HG03469 (cell line): ENCODE measurements around the gene DLGAP1.

Experiments used
- ATAC-seq: cut with Tn5 transposase; IDR thresholded peaks from one replicate; pipeline ENCODE4 v1.9.1; 2021; ENCODE audit warnings: mild to moderate bottlenecking, moderate library complexity, moderate number of reproducible peaks; ENCODE audit not compliant: unreplicated experiment

The DLGAP1 gene

DNA sequence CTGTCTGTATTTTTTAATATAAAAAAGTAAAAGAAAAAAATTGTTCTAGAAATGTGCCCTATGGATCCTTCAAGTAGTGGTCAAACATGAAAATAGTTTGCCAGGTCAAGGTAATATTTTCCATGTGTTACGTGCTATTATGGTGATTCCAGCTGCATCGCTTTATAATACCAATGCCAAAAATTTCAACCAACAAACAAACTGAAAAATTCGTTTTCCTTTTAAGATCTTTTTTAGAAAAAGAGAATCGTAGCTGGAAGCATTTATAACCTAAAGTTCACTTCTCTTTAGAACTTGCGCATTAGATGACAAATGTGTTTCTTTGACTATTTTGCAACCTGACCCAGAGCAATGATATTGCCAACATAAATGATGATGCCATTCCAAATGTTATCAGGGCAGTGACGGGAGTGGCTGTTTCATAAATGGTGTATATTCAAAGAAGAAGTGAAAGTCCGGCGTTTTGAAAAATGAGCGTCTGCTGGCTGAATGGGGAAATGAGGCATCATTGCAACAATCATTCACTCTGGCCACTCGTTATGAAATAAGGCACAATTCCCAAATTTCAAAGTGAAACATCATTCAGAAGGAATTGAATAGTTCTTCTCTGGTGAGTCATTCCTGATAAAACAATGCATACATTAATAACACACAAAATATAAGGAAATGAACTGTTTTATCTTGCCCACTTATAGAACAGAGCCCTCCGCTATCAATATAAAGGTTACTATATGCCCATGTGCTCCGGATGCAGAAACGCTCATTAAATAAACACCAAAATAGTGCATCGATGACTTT is 707.7 kb downstream of the DLGAP1 start:
- no peak for ATAC-seq

DNA sequence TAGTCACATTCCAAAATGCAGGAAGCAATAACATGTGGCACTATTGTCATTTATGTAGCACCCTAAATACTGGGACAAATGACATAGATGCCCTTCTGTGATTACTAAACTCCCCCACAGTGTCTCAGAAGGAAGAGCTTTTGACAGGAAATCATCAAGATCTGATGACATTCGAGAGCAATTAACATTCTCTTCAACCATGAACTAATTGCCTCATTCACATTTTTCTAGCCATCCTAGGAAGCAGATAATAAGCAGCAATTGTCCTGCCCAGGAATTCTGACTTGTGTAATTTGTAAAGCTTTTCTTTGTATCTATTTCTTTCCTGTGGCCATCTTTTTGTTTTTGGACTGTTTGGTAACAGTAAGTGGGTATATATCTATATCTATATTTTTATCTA is 712.6 kb downstream of the DLGAP1 start:
- ATAC-seq: no peak

DNA sequence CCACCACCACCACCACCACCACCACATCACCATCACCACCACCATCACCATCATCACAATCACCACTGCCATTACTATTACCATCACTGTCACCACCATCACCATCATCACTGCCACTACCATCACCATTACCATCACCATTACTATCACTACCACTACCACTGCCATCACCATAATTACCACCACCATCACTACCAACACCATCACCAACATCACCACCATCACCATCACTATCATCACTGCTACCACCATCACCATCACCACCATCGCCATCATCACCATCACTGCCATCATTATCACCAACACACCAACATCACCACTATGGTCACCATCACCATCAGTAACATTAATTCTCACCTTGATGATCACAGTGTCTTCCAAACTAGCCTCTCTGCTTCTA is 713.8 kb downstream of the DLGAP1 start:
- ATAC-seq: no peak

DNA sequence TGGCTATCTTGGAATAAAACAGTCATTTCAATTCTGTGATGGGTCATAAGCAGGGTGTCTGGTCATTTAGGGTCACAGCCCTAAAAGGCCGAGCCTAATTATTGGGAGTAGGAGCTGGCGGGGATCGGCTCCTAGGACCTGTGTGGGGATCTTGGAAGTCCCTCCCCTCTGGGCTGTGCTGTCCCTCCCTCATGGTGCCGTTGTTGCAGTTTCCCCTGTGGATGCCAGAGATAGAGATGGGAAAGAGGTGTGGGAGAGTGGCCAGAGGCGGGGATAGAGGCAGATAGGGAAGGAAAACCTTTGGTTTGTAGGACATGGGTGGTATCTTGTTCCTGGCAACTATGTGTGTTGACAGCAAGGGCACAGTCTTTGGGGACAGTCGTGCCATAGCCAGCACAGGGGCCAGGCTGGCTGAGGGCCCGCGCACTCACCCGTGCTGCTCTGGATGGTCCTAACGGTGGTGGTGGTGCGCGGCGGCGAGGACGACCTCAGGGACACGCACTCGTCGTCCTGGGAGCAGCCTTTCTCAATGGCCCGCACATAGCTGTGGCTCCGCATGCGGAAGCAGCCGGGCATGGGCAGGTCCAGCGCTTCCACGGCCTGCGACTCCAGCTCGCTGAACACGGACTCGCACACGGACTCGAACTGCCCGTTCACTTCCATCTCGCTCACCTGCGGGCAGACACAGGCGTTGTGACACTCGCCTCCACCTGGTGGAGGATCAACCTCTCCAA is 726.2 kb downstream of the DLGAP1 start:
- ATAC-seq: no peak

DNA sequence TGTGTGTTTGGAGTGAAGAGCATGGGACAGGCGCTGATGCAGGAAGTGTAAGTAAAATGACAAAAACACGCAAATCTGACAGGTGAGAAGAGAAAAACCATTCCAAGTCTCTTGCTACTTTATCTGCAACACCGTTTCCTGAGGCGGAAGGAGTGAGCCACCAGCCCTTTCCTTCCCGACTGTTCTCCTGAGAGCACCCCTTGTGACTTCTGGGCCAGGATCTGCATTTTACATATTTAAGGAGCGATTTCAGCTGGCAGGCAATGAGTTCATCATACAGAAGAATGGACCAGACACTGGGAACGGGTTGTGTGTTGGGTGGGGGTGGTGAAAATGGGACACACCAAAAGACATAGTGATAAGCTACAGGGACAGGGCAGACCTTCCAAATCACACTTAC is 727.8 kb downstream of the DLGAP1 start:
- ATAC-seq: no peak

DNA sequence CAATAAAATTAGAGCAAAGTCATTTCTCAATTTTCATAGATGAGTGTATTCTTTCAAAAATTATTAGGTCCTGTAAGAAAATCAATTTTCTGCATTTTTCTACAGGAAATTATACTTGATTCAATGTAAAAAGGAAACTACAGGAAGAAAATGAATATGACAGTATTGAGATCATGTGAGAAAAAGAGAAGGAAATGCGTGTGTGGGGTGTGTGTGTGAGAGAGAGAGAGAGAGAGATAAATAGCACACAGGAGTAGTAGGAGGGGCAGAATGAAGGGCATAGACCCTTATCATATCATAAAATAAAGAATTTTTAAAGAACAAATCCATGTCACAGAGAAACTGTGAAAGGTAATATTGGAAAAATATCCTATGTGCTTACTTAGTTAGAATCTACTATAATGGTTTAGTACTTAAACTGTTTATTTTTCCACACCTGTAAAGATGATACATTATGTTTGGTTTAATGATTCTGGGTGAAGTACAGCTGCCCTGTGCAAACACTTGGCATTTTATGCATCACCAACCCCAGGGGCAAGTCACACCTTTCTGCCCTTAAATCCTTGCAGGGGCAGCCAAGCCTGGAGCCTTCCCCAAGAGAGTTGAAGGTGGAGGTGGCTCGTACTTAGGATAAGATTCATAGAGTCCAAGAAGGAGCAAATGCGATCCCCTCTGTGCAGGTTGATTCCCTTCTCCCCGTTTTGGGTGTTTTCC is 728.7 kb downstream of the DLGAP1 start:
- ATAC-seq: no peak

DNA sequence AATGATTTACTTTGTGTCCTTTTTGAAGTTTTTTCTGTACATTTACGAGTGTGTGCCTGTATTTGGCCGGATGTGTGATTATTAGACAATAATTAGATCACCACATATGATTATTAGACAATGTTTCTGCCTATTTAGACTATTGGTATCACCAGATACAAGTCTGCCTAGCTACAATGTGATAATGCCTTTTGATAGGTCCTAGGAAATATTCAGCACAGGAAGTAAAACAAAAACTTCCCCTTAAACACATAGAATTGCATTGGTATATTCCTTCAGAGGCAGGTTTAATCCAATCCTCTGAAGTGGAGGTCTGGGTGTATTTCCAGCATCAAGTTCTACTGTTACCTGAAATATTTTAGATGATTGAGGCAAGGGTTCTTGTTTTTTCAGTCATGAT is 730.0 kb downstream of the DLGAP1 start:
- no peak for ATAC-seq

DNA sequence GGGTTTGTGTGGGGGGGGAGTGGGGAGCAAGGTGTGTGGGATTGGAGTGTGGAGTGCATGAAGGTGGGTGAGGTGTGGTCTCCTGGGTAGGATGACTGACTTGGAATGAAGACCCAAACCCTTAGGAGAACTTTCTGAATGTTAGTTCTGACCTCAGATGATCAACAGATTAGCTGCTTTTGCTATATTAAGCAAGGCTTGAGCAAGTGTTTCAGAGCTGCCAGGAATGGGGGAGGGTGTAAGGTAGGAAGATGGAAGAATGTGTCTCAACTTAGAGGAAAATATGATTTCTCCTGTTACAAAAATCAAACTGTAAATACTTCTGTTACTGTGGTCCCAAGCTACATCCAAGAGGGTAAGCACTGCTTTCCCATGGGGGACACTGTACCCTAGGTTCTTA is 731.6 kb downstream of the DLGAP1 start:
- ATAC-seq: no peak

DNA sequence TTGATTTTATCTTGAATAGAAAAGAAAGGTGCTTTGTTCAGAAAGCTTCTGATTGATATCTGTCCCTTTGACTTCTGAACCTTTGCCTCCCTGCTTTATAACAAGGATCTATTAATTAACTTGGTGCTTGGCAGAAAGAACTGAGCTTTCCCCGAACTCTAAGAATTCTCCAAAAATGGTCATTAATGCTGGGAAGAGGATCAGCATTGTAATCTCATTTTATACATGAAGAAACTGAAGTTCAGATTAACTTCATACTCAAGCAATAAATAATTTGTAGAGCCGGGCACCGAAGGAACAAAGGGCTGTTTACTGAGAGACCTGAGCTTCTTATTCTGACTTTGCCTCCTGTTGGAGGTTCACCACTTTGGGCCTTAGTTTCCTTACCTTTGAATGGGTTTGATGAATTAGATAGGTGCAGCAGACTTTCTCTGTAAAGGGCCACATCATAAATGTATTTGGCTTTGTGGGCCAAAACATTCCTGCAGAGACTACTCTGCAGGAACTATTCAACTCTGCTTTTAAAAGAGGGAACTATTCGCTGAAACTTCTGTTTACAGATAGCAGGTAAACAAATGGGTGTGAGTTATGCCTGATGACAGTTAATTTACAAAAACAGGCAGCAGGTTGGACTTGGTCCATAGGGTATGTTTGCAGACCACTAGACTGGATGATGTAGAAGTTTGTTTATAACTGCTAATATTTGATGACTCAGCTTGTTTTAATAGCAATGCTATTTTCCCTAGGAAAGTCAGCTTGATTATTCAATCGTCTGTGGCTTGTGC is 732.3 kb downstream of the DLGAP1 start:
- no peak for ATAC-seq

DNA sequence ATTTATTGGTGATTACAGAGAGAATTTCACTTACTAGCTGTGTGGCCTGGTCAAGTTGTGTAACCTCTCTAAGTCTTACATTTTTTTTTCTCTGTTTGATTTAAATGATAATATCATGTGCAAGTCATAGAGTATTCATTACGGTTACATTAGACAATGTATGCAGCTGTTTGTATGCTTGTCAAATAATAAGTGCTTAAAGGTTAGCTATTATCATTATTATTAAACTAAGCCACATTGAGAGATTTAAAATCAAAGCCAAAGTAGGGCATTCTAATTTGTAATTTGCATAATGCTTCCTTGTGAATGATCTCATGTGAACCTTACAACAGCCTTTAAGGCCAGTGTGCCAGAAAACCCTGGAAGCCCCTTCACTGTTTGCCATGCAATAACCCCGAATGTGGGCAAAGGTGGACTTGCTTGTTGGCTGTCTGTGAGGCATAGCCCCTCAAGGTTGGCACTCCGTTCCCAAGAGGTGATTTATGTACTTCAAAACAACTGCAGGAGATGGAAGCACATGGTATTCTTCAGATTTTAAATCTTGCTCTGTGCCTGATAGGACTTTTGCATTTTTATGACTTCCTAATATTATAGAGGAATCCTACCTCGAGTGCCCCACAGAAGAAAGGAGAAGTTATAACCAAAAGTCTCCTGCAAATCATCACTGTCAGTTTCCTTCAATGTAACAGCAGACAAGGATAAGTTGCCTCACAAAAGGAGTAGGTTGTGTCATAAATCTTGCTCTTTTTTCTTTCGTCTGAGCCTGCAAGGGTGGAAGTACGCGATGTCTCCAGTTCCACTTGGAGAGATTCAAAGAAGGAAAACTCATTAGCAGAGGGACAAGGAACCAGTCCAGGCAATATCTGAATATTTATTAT is 733.1 kb downstream of the DLGAP1 start:
- ATAC-seq: no peak

DNA sequence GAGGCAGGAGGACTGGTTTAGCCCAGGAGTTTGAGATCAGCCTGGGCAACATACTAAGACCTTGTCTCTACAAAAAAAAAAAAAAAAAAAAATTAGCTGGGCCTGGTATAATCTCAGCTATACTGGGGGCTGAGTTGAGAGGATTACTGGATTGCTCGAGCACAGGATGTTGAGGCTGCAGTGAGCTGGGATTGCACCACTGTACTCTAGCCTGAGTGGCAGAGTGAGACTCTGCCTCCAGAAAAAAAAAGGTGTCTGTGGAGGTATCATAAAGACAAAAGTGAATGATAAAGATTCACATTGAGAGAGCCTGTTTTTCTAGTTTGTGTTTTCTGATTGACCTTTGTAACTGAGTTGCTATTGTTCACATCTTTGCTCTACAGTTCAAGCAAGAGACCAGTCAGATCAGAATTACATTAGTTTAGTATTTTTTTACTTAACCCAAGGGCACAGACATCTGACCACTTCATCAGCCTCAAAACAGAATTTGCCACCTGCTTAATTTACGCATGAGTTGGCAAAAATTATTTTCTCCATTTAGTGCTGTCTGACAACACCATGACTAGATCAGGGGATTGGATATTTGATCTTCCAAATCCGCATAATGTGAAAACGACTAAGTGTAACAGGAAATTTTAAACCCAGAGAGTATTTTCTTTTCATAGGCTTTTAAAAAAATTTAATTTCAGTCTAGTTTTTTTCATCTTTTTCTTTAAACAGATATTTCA is 734.1 kb downstream of the DLGAP1 start:
- no peak for ATAC-seq

DNA sequence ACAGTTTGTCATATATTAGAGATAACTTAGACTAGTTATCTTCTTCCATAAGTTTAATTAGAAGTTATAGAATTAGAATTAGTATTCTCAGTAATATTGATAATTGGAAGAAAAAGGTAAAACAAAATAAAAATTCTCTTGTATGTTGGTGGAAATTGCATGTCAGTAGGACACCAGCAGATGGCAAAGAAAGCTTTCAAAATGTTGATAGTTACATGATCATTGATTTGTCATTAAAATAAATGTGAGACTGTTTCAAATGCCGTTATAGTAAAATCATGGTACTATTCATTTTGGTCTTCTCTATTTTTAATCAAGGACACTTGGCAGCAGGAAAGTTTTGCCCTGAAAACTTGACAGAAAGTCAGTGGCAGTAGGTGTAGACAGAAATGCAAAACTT is 734.9 kb downstream of the DLGAP1 start:
- ATAC-seq: no peak

DNA sequence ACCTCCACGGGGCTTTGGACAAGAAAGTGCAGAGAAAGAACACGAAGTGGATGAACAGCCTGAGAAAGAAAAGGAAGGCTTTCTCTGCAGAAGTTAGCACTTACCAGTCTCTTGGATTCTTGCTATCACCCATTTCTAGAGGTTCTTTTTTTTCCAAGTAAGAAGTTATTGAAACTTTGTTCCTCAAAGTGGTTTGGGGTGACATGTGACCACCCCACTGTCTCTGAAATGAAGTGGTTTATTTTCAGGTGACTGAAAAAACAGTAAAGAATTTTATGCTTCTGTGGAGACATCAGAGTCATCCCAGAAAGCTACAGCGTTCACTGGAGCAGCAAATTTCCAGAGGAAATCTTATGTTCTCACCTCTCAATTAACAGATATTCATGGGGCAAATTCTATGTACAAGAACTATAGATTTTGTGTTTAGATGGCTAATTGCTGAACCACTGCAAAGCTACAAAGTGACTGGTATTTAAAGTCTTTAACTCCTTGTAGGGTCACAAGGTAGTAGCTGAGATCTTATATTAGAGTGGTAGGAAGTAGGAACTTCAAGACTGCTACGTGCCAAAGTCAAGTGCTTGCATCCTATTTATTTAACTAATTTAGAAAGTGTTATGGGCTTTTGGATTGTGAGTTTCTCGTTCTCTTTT is 737.6 kb downstream of the DLGAP1 start:
- no peak for ATAC-seq

DNA sequence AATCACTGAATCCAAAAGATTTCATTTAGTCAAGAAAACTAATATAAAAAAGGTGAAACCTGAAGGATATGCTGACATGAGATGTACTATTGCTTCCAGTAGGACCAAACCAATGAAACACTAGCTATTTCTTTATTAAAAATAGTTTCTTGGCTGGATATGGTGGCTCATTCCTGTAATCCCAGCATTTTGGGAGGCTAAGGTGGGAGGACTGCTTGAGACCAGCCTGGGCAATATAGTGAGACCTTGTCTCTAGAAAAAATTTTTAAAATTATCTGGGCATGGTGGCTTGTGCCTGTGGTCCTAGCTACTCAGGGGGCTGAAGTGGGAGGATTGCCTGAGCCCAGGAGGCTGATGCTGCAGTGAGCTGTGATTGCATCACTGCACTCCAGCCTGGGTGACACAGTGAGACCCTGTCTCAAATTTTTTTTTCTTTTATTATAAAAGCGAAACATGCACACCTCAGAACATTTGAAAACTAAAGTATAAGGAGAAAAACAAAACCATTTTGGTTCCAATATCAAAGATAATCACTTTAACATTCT is 738.9 kb downstream of the DLGAP1 start:
- no peak for ATAC-seq

DNA sequence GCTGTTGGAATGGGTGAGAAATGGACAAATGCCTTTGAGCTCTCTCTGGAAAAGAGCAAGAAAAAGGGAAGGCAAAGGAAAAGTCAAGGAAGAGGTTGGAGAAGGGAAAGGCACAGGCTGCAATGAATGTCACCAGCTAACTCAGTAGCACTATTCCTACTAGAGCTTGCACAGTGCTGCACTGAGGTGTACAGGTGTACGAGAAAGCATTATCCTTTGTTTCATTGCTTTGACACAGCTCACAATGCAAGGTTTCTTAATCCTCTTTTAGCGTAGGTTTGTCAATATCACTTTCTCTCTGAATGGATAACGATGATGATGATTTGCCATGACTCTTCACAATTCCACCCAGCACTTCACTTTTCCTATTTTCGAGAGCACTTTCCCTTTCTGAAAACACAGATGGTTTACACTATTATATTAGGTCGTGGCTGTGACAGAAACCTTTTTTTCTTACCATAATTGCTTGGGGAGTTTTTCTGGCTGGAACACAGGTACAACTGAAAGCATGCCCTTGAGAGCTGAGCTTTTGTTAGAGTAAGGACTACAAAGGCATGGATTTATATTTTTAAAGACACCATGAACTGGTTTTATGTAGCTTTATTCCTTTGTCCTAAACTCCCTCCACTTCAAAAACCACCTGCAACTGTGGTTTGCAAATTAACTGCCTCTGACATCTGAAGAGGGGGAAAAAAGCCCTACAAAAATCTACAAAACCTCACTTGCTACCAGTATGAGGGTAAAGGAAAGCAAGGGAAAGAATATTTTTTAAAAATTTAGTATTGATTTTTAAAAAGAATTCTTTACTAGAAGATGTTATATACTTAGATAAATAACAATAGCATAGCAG is 739.7 kb downstream of the DLGAP1 start:
- ATAC-seq: no peak

DNA sequence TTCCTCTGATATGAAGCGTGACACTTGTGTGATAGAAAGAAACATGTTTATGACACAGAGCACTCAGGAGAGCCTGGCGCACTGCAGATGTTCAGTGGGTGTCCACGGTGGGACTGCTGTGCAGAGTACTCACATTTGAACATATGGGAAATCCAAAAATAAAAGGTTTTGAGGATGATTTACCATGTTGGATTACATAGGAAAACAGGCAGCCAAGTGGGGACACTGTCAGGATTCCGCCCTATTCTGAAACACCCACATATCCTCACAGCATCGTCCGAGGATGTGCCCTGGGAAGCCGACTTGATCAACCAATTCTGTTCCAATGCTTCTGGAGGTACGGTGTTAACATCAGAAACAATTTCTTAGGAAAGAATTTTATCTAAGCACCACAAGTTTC is 741.4 kb downstream of the DLGAP1 start:
- ATAC-seq: no peak

DNA sequence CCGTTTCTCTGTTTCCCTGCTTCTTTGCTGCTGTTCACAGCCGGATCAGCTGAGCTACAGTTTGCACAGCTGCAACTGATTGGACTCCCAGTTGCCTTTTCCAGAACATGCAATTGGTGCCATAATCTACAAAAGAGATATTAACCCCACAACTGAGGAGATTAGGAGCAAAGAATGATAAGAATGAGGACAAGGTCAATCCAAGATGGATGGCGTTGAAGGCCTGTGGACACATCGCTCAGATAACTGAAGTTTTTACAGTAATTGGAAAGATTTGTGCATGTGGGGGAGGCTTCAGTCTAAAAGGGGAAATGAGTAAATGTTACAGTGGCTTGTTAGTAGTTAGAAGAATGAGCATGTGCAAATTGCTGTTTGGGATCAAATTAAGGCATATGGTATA is 741.9 kb downstream of the DLGAP1 start:
- no peak for ATAC-seq

DNA sequence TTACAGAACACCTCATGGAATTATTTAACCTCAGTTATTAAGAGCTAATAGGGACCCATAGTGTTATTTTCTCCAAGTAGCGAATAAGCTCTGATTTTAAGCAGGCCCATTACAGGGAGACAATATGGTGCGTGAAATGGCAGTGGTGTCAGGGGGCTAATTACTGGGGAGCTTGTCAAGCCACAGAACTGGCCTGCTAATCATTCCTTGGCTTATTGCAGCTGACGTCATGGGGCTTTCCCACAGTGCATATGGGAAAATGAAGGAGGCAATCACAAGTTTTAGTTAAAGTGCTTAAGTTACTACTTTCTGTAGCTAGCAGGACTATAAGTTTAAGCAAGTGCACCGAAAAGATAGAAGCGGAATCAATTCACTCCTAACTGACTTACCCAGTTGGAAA is 742.6 kb downstream of the DLGAP1 start:
- ATAC-seq: no peak
